ENCODE measurements around the gene RSPO3.

The RSPO3 gene

GRCh38 chr6:127111526-127111925 lies 6.9 kb upstream of the RSPO3 start:
- DNase-seq (ENCODE audit: low read depth in 1 of 2, low spot score in 1 of 2), result no peak

- no peak for DNase-seq (ENCODE audit: low read depth in 1 of 2, low spot score in 1 of 2)
Observed at GRCh38 chr6:127114214-127114760, 4.2 kb upstream of the RSPO3 start.

DNA sequence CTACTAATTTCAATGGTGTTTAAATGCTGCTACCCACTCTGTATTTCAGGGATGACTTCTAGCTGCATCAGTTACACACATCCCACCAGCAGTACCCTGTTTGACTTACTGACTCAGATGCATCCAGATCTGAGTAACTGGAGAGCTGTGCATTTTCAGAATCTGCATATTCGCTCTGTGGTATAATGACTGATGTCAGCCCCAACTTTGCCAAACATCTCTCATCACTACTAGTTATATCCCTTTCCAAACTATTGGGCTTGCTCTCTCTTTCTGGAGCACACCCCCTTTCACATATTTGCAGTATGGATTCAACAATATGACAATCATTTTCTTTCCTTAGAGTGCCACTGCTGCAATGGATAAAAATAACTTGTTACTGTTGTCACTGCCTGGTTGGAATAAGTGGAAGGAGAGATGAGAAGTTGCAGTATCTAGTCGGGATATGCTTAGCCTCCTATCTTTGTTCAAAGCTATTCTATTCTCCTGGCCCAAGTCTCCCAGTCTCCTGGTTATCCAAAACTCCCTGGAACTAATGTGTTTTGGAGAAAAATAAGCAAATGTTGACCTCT lies 3.3 kb upstream of the RSPO3 start:
- DNase-seq (ENCODE audit: low read depth in 1 of 2, low spot score in 1 of 2), result no peak

GRCh38 chr6:127115746-127116145 lies 2.7 kb upstream of the RSPO3 start:
- DNase-seq (ENCODE audit: low read depth in 1 of 2, low spot score in 1 of 2), result no peak

- DNase-seq (ENCODE audit: low read depth in 1 of 2, low spot score in 1 of 2), result no peak
Observed at GRCh38 chr6:127117979-127118297, 533 bp upstream of the RSPO3 start.

GRCh38 chr6:127119102-127120022 lies 891 bp downstream of the RSPO3 start:
- no peak for DNase-seq (ENCODE audit: low read depth in 1 of 2, low spot score in 1 of 2)

- no peak for DNase-seq (ENCODE audit: low read depth in 1 of 2, low spot score in 1 of 2)
Observed at GRCh38 chr6:127120023-127120786, 1.7 kb downstream of the RSPO3 start.

- DNase-seq (ENCODE audit: low read depth in 1 of 2, low spot score in 1 of 2), result peak in 1 of 2 donors; percentile 39
Observed at GRCh38 chr6:127120787-127121636, 2.5 kb downstream of the RSPO3 start.

DNA sequence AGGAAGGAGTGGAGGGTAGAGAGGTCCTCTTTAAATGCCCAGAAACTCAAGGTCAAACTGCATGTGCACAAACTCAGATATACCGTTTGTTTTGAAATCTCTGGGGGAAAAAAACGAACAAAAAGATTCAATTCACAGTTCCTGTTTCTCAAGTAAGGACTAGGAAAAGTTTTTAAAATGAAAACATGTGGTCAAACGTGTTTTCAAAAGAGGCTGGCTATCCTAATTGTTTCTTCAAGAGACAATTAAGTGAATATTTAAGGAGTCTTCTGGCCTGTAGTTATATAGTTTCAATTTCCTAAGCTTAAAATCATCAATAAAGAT lies 3.1 kb downstream of the RSPO3 start:
- DNase-seq (ENCODE audit: low read depth in 1 of 2, low spot score in 1 of 2), result no peak

GRCh38 chr6:127124172-127124571 lies 5.7 kb downstream of the RSPO3 start:
- DNase-seq (ENCODE audit: low read depth in 1 of 2, low spot score in 1 of 2), result no peak

DNA sequence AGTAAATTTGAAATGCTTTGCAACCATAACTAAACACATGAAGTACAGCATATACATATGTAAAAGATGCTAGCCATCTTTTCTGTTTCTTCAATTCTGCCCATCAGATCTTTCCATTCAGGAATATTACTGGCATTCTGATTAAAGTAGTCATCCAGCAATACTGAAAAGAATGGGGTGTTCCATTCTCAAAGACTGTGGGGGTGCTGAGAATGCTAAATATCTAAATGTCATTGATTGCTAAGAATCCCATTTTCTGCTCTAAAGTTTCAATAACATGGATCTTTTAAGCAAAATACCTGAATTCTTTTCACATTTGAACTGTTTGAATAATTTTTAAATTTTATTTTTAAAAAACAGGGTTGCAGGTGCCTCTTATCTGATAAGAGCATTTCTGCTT lies 6.2 kb downstream of the RSPO3 start:
- no peak for DNase-seq (ENCODE audit: low read depth in 1 of 2, low spot score in 1 of 2)

DNA sequence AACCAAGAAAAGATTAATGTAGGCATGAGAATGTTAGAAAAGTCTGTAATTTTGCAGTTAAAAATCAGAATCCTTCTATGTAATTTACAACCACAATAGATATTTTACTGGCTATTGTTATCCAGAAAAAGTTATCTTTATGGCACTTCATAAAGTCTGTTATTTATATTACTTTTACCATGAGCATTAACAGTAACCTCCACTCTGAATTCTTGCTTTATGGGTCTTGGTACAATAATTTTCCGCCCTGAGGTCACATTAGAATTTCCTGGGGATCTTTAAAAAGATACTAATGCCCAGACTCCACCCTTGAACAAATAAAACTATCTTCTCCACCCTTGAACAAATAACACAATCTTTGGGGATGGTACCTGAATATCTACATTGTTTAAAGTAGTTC lies 9.6 kb downstream of the RSPO3 start:
- DNase-seq (ENCODE audit: low read depth in 1 of 2, low spot score in 1 of 2), result no peak

- no peak for DNase-seq (ENCODE audit: low read depth in 1 of 2, low spot score in 1 of 2)
Observed at GRCh38 chr6:127129251-127129650, 10.8 kb downstream of the RSPO3 start.

DNA sequence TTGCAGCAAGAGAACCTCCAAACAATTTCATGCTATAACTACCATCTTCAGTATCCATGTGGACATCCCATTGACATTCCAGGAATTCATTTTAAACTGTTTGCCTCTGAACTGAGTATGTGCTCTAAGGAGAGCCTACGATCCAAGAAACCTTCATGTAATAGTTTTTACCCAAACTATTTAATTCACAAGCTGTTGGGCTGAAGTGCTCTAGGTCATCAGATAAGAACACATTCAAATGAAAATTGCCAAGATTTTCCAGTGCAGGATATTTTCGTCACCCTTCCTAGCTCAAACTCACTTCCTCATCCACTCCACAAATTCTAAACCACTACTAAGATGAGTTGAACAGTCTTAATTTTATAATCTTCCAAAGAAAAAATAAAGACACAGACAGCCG lies 12.8 kb downstream of the RSPO3 start:
- DNase-seq (ENCODE audit: low read depth in 1 of 2, low spot score in 1 of 2), result no peak

DNA sequence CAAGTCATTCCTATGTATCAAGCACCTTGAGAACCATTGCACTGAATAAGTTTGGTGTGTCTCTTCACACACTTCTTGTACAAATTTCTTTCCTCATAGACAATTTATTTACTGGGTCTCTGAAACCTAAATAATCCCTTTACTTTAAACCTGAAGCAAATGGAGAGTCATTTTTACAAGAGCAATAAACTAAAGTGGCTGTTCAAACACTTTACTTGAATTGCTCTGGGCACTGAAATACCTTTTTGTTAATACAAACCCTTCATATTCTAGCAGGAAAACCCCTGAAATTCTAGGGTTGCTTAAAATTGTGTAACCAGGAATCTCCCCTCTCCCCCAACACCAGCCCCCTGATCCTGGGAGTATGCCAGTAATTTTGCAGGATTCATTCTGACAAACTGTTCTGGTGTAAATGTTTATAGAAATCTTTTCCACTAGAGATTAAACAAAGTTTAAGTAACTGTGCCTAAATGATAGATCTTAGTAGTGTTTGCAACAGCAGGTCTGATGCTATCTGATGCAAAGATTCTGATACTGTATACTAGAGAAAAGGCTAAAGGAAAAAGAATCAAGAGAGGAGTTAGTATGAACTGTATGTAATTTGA lies 13.4 kb downstream of the RSPO3 start:
- no peak for DNase-seq (ENCODE audit: low read depth in 1 of 2, low spot score in 1 of 2)

- DNase-seq (ENCODE audit: low read depth in 1 of 2, low spot score in 1 of 2), result no peak
Observed at GRCh38 chr6:127134136-127134535, 15.7 kb downstream of the RSPO3 start.

DNA sequence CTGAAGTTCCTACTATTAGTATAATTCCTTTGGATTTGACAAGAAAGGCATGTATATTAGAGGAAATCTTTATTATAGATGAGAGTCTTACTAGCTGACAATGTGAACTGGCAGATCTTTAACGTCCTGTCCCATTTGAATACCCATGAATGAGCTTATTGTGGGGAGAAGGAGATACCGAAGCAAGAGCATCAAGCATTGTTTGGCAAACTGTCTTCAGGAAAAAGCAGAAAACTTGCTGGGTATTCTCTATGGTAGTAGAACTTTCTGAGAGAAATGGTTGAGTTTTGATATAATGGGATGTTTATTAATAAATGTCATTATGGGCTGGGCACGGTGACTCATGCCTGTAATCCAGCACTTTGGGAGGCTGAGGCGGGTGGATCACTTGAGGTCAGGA lies 18.3 kb downstream of the RSPO3 start:
- DNase-seq (ENCODE audit: low read depth in 1 of 2, low spot score in 1 of 2), result no peak

- DNase-seq (ENCODE audit: low read depth in 1 of 2, low spot score in 1 of 2), result no peak
Observed at GRCh38 chr6:127146932-127147331, 28.5 kb downstream of the RSPO3 start.

- no peak for DNase-seq (ENCODE audit: low read depth in 1 of 2, low spot score in 1 of 2)
Observed at GRCh38 chr6:127147534-127147933, 29.1 kb downstream of the RSPO3 start.

GRCh38 chr6:127148511-127148910 lies 30.0 kb downstream of the RSPO3 start:
- no peak for DNase-seq (ENCODE audit: low read depth in 1 of 2, low spot score in 1 of 2)

DNA sequence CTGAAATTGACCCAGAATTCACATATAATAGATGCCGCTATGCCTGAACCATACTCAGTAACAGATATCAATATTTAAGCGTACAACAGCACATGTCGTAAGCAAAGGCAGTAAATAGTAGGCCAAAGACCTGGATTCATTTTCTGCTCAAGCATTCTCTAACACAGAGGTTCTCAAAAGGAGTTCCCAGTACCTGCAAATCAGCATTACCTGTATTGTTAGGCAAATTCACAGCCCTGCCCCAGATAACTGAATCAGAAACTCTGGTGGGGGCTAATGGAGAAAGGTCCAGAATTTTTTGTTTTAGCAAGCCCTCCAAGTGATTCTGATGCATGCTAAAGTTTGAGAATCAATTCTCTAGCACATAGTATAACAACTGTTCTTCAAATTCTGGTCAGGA lies 36.0 kb downstream of the RSPO3 start:
- no peak for DNase-seq (ENCODE audit: low read depth in 1 of 2, low spot score in 1 of 2)
